ENCODE data around the gene PKNOX1.
"Not testable (repeated sequence)": the region's sequence is repeated elsewhere in the genome, so short reads cannot be mapped to it uniquely, and the experiment has no call there.

The PKNOX1 gene, protein sequence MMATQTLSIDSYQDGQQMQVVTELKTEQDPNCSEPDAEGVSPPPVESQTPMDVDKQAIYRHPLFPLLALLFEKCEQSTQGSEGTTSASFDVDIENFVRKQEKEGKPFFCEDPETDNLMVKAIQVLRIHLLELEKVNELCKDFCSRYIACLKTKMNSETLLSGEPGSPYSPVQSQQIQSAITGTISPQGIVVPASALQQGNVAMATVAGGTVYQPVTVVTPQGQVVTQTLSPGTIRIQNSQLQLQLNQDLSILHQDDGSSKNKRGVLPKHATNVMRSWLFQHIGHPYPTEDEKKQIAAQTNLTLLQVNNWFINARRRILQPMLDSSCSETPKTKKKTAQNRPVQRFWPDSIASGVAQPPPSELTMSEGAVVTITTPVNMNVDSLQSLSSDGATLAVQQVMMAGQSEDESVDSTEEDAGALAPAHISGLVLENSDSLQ

DNA sequence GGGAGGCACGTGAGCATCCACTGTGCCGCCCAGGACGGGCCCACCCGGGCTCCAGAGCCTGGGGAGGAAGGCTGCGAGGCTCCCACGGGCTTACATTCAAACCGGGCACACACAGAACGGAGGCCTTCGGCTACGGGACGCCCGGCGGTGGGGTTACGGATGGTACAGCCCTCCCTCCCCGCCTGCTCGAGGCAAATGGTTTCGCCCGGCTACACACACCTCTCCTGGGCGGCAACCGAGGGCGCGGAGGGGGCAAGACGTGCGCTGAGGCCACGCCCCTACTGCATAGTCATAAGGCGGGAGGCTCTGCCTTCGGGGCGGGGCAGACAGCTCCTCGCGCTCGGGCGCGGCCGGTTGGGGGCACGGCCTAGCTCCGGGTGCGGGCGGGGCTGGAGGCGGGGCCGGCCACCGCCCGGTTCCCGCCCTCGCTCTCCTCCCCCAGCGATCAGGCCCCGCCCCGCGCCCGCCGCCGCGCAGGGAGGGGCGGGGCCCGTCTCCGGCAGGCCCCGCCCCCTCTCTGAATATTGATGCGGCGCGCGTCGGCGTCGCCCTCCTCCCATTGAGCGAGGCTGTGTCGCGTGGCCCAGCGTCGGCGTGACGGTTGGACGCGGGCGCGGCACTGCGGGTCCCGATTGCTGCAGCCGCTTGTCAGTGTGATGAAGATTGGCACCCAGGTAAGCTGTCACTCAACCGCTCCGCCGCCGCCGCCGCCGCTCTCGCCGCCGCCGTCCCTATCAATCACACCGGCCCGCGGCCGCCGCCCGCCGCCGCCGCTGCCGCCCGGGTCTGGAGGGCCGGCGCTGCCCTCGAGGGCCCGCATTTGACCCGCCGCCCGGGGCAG is at the start of gene PKNOX1:
PKNOX1 (plus strand) TSS at position 572 of the 841 bp plus-strand sequence. CDS start 29,820 bp downstream, outside the sequence.
- FAIRE-seq (peak; percentile 82), DNase-seq (ENCODE audit: insufficient read length, low spot score) (peak; percentile 99)

GRCh38 chr21:42925114-42925926 is 49.0 kb upstream of the PKNOX1 start, which contains the start of gene ERVH48-1:
Gene ERVH48-1 (minus strand): TSS chr21:42925630. CDS start chr21:42919006, 6,624 bp downstream.
- FAIRE-seq (no peak), DNase-seq (ENCODE audit: insufficient read length, low spot score) (no peak)

DNA sequence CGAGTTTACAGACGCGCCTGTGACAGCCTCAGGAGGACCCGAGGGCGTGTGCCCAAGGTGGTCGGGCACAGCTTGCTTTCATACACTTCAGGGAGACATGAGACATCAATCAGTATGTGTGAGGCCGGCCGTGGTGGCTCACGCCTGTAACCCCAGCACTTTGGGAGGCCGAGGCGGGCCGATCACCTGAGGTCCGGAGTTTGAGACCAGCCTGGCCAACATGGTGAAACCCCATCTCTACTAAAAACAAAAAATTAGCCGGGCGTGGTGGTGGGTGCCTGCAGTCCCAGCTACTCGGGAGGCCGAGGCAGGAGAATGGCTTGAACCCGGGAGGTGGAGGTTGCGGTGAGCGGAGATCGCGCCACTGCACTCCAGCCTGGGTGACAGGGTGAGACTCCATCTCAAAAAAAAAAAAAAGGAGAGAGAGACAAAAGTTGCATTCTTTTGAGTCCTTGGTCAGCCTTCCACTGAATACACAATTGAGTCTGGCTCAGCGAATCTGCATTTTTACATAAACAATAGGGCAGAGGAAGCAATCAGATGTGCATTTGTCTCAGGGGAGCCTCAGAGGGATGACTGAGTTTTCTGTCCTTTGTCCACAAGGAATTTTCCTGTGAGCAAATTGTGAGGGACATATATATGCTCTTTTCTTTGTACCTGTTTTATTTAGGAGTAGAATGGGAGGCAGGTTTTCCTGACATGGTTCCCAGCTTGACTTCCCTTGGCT is 46.7 kb upstream of the PKNOX1 start:
- DNase-seq (ENCODE audit: insufficient read length, low spot score); FAIRE-seq: not testable (repeated sequence)

DNA sequence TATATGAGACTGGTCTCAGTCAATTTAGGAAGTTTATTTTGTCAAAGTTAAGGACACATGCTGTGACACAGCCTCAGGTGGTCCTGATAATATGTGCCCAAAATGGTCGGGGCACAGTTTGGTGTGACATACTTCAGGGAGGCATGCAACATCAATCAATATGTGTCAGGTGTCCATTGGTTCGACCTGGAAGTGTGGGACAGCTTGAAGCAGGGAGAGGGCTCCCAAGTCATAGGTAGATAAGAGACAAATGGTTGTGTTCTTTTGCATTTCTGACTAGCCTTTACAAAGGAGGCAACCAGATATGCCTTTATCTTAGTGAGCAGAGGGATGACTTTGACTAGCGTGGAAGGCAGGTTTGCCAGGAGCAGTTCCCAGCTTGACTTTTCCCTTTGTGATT is 44.4 kb upstream of the PKNOX1 start:
- DNase-seq (ENCODE audit: insufficient read length, low spot score) = no peak
- no peak for FAIRE-seq

- DNase-seq (ENCODE audit: insufficient read length, low spot score) (no peak), FAIRE-seq (peak; percentile 57)
Measured at GRCh38 chr21:42931560-42932235, 42.7 kb upstream of the PKNOX1 start.

GRCh38 chr21:42932378-42933136 is 41.8 kb upstream of the PKNOX1 start:
- not testable (repeated sequence) for DNase-seq (ENCODE audit: insufficient read length, low spot score); FAIRE-seq

GRCh38 chr21:42933137-42933970 is 41.0 kb upstream of the PKNOX1 start:
- DNase-seq (ENCODE audit: insufficient read length, low spot score); FAIRE-seq: not testable (repeated sequence)

DNA sequence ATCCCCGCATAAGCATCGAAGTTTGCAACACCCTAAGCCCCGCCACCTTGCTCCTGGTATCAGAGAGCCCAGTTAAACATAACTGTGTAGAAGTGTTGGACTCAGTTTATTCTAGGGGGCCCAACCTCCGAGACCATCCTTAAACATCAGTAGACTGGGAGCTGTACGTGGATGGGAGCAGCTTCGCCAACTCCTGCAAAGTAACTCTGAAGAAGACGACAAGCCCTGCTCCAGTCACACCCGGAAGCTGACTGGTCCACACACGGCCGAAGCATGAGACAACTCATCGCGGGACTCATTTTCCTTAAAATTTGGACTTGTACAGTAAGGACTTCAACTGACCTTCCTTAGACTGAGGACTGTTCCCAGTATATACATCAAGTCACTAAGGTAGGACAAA is 40.4 kb upstream of the PKNOX1 start:
- FAIRE-seq; DNase-seq (ENCODE audit: insufficient read length, low spot score): not testable (repeated sequence)

DNA sequence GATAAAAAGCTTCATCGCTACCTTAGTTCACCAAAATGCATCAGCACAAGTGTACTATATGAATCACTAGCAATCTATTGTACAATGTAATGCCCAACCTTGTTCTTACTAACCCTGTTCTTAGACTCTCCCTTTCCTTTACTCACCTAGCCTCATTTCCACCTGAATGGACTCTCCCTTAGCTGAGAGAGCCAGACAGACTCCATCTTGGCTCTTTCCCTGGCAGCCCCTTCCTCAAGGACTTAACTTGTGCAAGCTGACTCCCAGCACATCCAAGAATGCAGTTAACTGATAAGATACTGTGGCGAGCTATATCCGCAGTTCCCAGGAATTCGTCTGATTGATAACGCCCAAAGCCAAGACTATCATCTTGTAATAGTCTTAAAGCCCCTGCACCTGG is 38.0 kb upstream of the PKNOX1 start:
- DNase-seq (ENCODE audit: insufficient read length, low spot score); FAIRE-seq: not testable (repeated sequence)

GRCh38 chr21:42937034-42937940 is 37.1 kb upstream of the PKNOX1 start:
- DNase-seq (ENCODE audit: insufficient read length, low spot score) = not testable (repeated sequence)
- peak; percentile 62 for FAIRE-seq

- FAIRE-seq = no peak
Measured at GRCh38 chr21:42937960-42938605, 36.3 kb upstream of the PKNOX1 start.

GRCh38 chr21:42938606-42938995 is 35.8 kb upstream of the PKNOX1 start:
- not testable (repeated sequence) for FAIRE-seq; DNase-seq (ENCODE audit: insufficient read length, low spot score)

More at GRCh38 chr21:42937960-42938605, 36.3 kb upstream of the PKNOX1 start:
- no peak for DNase-seq (ENCODE audit: insufficient read length, low spot score)

GRCh38 chr21:42939582-42940413 is 34.6 kb upstream of the PKNOX1 start:
- DNase-seq (ENCODE audit: insufficient read length, low spot score) (no peak), FAIRE-seq (no peak)

DNA sequence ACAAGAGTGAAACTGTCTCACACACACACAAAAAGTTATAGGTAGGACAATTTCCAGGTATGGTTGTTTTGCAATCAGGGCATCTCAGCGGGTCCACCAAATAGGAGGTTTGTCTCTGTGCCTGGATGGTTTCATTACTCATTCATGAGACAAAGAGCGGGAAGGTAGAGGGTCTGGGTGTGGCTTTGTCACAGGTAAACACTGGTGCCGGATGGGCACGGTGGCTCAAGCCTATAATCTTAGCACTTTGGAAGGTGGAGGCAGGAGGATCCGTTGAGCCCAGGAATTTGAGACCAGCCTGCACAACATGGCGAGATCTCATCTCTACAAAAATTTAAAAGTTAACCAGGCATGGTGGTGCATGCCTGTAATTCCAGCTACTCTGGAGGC is 32.7 kb upstream of the PKNOX1 start:
- DNase-seq (ENCODE audit: insufficient read length, low spot score) (no peak), FAIRE-seq (no peak)

- FAIRE-seq (no peak), DNase-seq (ENCODE audit: insufficient read length, low spot score) (no peak)
Measured at GRCh38 chr21:42942244-42942643, 32.1 kb upstream of the PKNOX1 start.

Measured in GM19239 (cell line).